NCI-H146 (cell line): ENCODE measurements around the gene HSPB3.
"Not testable (repeated sequence)": the region's sequence is repeated elsewhere in the genome, so short reads cannot be mapped to it uniquely, and the experiment has no call there.

Source experiments
- DNase-seq: peaks from one replicate; lab custom pipeline; 2025; lab: John Stamatoyannopoulos, UW

HSPB3 gene

DNA sequence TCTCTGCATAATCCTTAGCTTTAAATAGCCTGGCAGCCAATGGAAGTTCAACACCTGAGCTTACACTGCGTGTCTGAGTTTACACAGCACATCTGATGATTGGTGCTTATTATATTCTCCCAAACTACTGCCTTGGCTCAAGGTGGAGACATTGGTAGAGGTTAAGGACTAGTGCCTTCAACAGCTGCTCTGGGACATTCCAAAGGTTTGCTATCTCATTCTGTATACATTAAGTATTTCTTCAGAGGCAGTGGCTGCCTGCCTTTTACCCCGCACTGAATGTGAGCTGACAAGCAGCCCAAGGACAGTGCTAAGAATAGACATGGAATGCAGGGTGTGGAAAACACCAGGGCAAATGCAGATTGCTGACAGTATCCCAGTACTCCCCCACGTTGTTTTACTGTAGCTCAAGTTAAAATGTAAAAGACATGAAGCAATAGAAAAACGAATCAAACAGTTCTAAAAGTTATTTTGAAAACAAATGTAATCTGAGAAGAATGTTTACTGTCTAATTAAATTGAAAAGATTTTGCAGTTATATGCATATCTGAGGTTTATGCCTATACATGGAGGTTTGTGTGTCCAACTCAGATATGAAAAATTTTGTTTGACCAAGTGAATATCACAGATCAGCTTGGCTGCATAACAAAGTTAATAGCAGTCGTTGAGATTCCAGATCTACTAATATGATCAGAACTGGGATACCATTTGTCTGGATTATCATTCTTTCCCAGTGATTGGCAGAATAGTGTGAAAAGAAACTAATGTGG, 1.8 kb downstream of the HSPB3 start:
- no peak for DNase-seq

DNA sequence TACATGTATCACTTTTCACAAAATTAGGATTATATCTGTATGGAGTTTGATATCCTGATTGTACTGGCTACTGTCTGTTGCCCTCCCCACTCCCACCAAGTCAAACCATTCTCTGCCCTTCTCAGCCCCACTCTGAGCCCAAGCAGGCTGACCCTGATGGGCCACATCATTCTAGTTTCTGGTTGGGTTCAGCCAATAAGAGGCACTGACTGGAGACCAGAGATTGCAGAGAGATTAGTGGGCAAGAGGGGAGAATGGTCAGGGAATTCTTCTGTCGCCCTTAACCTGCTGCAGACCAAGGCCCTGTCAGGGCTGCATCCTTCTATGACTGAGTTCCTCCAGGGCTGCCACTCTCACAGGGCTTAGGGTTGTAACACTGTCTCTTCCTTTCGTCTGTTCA, 2.7 kb downstream of the HSPB3 start:
- no peak for DNase-seq

DNA sequence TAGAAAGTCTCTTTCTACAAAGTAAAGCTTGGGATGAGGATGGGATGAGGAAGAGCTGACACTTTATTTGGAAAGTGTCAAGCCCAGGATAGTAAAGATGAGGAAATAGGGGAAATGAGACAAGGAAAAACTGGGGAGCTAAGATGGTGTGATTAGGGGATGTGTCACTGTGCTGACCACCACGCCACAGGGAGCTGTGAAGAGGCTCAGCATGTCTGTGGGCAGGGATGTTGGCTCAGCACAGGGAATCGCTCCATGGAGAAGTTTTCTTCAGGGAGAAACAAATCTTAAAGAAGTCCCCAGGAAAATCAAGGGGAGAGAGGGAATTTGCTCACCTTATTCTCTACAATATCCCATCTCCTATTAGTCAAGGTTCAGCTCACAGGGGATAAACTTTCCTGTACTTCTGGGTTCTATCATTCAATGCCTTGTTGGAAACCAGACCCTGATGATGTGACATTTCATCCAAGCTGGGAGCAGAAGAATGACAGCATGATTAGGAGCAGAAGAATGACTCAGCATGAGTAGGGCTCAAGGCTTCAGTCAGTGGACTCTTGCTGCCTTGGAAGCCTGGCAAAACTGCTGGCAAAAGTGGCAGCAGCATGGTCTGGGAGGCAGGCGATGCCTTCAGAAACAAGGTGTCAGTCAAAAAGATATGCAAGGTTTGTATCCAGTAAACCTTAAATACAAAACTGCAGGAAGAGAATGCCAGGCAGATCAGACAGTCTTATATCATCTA, 4.9 kb downstream of the HSPB3 start:
- DNase-seq, result no peak

DNA sequence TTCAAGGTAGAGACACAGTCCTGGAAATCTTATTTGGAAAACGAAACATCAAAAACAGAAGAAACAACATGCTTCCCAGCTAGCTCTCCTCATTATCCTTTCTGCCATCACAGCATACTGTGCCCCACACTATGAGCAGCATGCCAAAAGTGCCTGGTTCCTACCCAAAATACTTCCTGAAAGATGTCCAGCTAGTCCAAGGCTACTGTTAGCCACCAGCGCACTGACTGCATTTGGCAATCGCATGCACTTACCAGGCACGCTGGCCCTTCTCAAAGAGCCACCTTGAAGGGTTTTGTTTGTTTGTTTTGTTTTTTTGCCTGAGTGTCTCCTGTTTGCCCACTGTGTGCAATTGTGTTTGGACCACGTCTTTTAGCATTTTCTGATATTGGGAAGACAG, 6.8 kb downstream of the HSPB3 start:
- DNase-seq, result no peak

DNA sequence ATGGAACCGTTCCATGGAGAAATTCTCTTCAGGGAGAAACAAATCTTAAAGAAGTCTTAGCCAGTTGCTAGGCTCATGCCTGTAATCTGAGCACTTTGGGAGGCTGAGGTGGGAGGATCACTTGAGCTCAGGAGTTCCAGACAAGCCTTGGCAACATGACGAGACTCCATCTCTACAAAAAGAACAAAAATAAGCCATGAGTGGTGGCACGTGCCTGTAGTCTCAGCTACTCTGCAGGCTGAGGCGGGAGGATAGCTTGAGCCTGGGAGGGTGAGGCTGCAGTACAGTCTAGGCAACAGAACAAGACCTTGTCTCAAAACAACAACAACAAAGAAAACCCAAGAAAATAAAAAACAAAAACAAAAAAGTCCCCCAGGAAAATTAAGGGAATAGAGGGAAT, 8.2 kb downstream of the HSPB3 start:
- DNase-seq, result no peak

DNA sequence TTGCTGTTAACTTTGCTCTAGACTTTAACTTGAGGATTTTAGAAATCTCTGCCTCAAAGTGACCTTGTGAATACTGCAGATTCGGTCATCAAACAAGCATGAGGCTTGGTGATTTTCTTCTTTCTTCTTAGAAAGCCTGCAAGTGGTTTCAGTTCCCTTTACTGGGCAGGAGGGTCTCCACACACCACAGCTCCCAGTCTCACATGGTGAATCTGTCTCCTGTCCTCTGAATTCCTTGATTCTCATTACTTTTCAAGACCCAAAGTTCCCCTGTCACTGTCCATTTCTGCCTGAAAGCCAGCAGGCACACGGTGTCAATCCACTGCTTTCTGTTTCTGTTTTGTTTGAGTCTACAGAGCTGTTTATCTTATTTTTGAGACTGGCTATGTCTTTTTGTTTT, 14.1 kb downstream of the HSPB3 start:
- no peak for DNase-seq

DNA sequence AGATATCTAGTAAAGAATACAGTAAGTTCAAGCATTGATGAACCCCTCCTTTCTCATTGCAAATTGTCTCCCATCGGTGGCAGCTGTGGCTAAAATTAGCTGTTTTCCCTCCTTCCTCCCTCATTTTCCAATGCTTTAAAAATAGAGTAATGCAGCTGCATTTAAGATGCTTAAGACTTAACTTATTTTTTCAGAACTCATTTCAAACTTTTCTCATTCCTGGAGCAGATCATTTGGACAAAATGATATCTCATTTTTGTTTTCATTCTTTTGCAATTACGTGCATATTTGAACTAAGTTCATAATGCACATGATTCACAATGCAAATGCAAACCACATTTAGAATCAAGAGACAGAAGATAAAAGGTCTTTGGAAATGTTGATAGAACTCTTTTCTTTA, 14.6 kb downstream of the HSPB3 start:
- DNase-seq, result no peak

DNA sequence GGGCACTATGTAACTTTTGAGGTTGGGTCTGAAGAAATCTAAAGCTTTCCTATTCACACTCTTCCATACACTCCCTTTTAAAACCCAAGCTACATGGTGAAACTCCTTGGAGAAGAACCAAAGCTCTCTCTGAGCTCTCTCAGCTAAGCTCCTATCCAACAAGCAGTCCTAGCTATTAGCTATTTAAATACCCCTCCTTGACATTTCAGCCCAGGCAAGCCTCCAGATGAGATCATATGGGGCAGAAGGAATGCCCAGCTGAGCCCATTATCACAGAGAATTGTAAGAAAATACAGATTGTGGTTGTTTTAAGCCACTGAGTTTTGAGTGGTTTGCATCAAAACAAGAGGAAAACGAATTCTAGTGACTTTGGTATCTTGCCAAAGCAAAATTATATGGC, 15.2 kb downstream of the HSPB3 start:
- no peak for DNase-seq

DNA sequence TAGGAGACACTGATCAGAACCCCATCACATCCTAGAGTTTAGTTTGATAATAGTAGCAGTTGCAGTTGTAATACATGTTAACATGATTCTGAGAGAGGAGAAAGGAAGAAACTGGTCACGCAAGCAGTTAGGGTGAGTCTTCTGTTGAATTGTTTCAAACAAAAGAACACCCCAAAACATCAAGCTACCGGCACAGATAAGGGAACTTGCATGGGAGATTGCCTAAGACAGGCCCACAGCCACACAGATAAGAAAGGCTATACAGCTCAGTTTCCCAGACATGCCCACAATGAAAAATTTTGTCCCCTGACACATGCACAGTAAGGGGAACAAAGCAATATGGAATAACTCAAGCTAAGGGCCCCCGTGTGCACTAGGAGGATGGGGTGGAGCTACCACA, 15.9 kb downstream of the HSPB3 start:
- no peak for DNase-seq

DNA sequence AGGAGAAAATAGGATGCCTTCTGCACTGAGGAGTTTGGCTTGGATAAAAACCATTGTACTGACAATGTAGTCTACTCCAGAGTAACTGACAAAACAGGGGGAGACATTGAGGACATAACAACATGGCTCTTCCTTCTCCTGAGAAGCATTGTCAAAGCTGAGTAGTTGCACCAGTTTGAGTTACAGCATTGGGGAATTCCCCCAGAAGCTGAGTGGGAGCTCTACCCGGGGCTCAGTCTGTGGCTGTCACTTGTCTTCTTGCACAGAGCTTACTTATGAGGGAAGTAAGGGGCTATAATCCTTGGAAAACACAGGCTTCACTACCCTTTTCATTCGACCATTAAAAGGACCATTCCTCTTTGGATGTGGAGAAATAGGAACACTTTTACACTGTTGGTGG, 21.2 kb downstream of the HSPB3 start:
- DNase-seq, result no peak

DNA sequence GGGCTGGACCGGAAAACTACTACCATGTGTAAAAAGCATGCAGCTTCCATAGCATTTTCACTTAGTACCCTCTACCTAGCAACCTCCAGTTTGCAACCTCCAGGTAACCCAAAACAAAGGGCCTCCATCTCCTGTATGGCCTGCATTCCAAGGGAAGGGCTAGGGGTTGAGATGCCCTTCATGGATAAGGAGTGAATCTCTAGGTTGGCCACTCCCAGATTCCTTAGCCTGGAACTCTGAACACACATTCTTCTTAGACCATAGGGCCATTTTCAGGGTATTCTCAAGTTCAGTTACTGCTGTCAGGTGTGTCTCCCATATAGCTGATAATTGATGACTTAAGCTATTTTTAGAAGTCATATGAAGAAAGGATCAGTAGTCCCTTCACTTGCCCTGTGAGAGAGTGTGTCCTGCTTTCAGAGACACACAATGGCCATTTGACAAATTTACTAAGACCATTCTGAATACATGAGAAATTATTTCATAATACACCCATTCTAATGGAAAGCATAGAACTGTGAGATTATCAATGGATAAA, 22.5 kb downstream of the HSPB3 start:
- DNase-seq, result no peak

DNA sequence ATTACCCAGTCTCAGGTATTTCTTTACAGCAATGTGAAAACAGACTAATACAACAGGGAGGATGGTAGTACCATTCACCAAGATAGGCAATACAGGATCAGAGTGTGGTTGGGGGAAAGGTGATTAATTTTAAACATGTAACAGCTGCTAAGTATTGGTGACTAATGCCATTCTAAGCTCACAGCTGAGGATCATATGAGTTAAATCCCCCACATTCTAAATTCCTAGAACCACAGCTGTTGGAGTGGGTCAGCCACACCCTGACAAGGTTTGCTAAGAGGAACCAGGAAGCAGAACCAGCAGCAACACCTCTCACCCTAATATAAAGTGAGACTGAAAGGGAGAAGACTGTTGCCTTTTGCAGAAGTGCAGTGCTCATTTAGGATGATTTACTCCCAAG, 24.8 kb downstream of the HSPB3 start:
- no peak for DNase-seq

DNA sequence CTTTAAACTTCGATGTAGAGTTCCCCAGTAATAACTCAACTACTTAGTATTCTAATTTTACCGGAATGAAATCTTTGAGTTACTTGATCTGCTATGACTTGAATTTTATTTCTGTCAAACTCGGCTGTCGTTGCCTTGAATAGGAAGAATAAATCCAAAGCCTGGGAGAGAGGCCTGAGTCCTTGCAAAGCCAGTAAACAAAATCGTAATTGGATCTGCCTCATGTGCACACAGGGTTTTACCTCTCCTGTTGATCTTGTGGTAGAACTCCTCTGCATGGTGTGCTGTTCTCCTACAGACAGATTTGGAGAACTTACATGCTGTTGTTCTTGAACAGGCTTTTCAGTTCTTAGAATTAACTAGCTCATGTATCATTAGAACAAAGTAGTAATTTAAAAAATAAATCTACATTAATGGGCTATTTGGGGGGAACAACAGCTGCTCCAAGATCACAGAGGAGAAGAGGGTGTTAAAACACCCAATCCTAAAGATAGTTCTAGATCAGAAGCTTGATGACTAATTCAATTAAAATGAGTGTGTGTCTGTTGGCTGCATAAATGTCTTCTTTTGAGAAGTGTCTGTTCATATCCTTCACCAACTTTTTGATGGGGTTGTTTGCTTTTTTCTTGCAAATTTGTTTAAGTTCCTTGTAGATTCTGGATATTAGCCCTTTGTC, 28.9 kb downstream of the HSPB3 start:
- DNase-seq, result no peak

DNA sequence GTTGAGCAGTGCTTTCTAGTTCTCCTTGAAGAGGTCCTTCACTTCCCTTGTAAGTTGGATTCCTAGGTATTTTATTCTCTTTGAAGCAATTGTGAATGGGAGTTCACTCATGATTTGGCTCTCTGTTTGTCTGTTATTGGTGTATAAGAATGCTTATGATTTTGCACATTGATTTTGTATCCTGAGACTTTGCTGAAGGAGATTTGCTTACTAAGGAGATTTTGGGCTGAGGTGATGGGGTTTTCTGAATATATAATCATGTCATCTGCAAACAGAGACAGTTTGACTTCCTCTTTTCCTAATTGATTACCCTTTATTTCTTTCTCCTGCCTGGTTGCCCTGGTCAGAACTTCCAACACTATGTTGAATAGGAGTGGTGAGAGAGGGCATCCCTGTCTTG, 30.2 kb downstream of the HSPB3 start:
- DNase-seq, result not testable (repeated sequence)

DNA sequence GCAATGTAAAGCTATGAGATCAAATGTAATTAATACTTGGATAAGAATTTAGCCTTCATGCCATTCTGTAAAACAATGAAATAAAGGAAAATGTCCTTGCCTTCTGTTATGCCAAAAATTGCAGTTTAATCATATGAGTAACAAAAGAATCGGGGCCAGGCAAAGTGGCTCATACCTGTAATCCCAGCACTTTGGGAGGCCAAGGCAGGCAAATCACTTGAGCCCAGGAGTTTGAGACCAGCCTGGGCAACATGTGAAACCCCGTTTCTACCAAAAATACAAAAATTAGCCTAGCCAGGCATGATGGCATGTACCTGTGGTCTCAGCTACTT, 34.1 kb downstream of the HSPB3 start:
- DNase-seq, result not testable (repeated sequence)

DNA sequence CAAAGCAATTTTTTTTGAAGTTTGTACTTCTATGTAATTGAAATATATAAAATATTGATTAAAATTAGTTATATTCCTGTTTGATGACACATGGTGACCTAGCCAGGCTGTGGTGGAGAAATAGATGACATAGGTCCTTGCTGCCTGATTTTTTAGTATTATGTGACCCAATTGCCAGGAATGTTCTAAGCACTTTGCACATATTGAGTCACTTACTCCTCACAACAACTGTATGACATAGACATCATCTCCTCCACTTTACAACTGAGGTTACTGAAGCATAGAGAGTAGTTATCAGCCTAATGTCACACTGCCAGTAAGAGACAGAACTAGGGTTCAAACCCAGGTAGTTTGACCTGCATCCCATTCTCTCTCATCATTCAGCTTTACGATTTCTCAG, 35.8 kb downstream of the HSPB3 start:
- DNase-seq, result no peak

DNA sequence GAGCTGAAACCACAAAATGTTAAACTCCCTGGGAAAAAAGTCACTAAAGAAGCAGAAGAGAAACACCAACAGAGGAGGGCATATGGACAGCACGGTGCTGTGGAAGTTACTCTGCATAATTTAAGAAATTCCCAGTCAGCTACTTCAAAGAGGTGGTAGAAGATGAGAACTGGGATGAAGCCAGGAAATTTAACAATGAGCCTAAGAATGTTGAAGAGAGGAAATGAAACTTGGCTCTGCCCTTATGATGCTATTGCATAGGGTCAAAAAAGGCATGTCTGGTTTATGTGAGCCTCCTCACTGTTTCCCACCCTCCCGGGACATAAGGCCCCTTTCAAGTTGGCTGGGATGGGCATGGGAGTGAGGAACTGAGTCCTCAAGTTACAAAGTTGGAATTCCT, 36.7 kb downstream of the HSPB3 start:
- no peak for DNase-seq

DNA sequence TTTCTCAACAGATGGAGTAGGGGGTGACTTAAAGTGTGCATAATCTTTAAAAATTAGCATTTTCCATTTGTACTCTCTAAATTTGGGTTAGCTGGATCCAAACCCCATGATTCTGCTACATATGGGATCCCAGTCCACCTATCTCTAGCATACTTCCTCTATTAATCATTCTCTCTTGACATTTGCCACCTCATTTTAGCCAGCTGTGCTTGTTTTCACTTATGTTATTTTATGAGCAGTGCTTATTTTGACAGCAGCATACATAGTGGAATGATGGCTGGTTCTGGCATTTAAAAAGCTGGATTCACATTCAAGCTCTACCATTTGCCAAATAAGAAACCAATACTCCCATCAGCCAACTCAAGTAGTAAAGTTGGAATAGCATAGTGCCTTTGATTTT, 39.5 kb downstream of the HSPB3 start:
- no peak for DNase-seq
